Upper lobe of left lung (tissue), 6 donors: ENCODE measurements around the gene PTX3. TPM values are rescaled to one million over a fixed set of nuclear protein-coding genes. Genes with fewer than 3 reads are reported as not detected.

Source experiments
- ATAC-seq, 2 donors: fragments of 200-7000 bp; cut with Tn5 transposase; one replicate each; pipeline ENCODE4 v1.9.1; 2022; ENCODE audit warnings: mild to moderate bottlenecking in 2 of 2, moderate library complexity in 2 of 2; ENCODE audit not compliant: low FRiP score in 2 of 2
- DNase-seq, 2 donors: peaks; one replicate each; pipeline ENCODE4 v3.0.0-alpha.2; 2019 to 2020
- H3K27ac ChIP-seq, 4 donors: fragments of 200-600 bp; sonication (generic); one replicate each; pipeline ENCODE4 v1.5.1; 2016 to 2019
- H3K27me3 ChIP-seq, 4 donors: fragments of 200-600 bp; sonication (generic); one replicate each; pipeline ENCODE4 v1.5.1; 2017 to 2019
- H3K36me3 ChIP-seq, 4 donors: fragments of 200-600 bp; sonication (generic); one replicate each; pipeline ENCODE4 v1.5.1; 2016 to 2019
- H3K4me1 ChIP-seq, 4 donors: fragments of 200-600 bp; sonication (generic); one replicate each; pipeline ENCODE4 v1.5.1; 2018 to 2019
- H3K4me3 ChIP-seq, 4 donors: fragments of 200-600 bp; sonication (generic); one replicate each; pipeline ENCODE4 v1.5.1; 2017 to 2019; ENCODE audit warnings: mild to moderate bottlenecking in 2 of 4, moderate library complexity in 1 of 4
- H3K9me3 ChIP-seq, 4 donors: fragments of 200-600 bp; sonication (generic); one replicate each; pipeline ENCODE4 v1.5.1; 2018 to 2019
- CTCF ChIP-seq, 6 experiments: fragments of 450-650 bp in 4 of 6; fragments of 200-600 bp in 2 of 6; sonication (generic) in 2 of 6; IDR thresholded peaks; one replicate each; pipeline ENCODE4 v1.5.1; 2016 to 2019; ENCODE audit warnings: antibody characterized with exemption in 6 of 6
- EP300 ChIP-seq, 4 donors: sonication (generic); formaldehyde crosslinking; IDR thresholded peaks; one replicate each; pipeline ENCODE4 v1.5.1; 2017; ENCODE audit warnings: antibody characterized with exemption in 4 of 4, control low read depth in 2 of 4
- POLR2A ChIP-seq, 4 donors: fragments of 450-650 bp; IDR thresholded peaks; one replicate each; pipeline ENCODE4 v1.5.1; 2016 to 2017; ENCODE audit warnings: antibody characterized with exemption in 4 of 4, mild to moderate bottlenecking in 2 of 4
- POLR2AphosphoS5 ChIP-seq, 2 donors: sonication (generic); formaldehyde crosslinking; IDR thresholded peaks; one replicate each; pipeline ENCODE4 v1.5.1; 2017; ENCODE audit warnings: antibody characterized with exemption in 2 of 2
- WGBS, 2 donors: methylation state at CpG; one replicate each; pipeline ENCODE4 v1.1.5; 2017 to 2018; 5-methylcytosine and 5-hydroxymethylcytosine counted together
- total RNA-seq, 6 donors: library from RNA; depleted of rRNA in 4 of 6; stranded (reverse); fragments of >200 nt in 4 of 6; gene quantifications; one replicate each; pipeline versions ENCODE4 v1.1.0 to v1.2.1, GENCODE V29; 2016 to 2021
- donor health status: DM: no; HTN: no; CAD: no; lungs with moderate emphysema.
- donor health status: DM: no; HTN: yes; CAD: no; lungs with severe emphysema.

The PTX3 gene
- total RNA-seq, 6 donors from 2014 or later = 2.7 to 20.1 (median 9.4) TPM

GRCh38 chr3:157475921-157476414 lies 39.3 kb downstream of the PTX3 start:
- 52 to 67% methylated on average over 1 of the region's 1 CpG for WGBS, 2 donors
- Histone ChIP-seq H3K4me1 (no peaks in the 10 kb centered on the region), H3K27ac (no peak overlapping the region), H3K4me3 (no peak overlapping the region), H3K27me3 (no peaks in the 10 kb centered on the region), H3K36me3 (no peaks in the 10 kb centered on the region), H3K9me3 (no peaks in the 10 kb centered on the region)
- TF ChIP-seq POLR2A (IDR thresholded peaks at IDR 0.05) = no peak
- no peak for TF ChIP-seq POLR2AphosphoS5 (IDR thresholded peaks at IDR 0.05)
- no peak for TF ChIP-seq CTCF (IDR thresholded peaks at IDR 0.05)
- TF ChIP-seq EP300 (IDR thresholded peaks at IDR 0.05) = no peak
- ATAC-seq (no peak), DNase-seq (no peak)

- Histone ChIP-seq H3K4me1 (no peaks in the 10 kb centered on the region), H3K9me3 (no peaks in the 10 kb centered on the region), H3K27me3 (no peaks in the 10 kb centered on the region), H3K27ac (no peak overlapping the region), H3K4me3 (no peak overlapping the region), H3K36me3 (no peaks in the 10 kb centered on the region)
- no peak for ATAC-seq
- DNase-seq = no peak
- TF ChIP-seq EP300 (IDR thresholded peaks at IDR 0.05) (no peak), CTCF (IDR thresholded peaks at IDR 0.05) (no peak)
- WGBS, 2 donors = 84 to 91% methylated on average over 3 of the region's 3 CpGs
Measured at GRCh38 chr3:157477441-157477840, 40.8 kb downstream of the PTX3 start.

GRCh38 chr3:157479464-157480243 lies 43.0 kb downstream of the PTX3 start:
- no peaks in the 10 kb centered on the region for H3K9me3 ChIP-seq
- H3K27me3 ChIP-seq = no peaks in the 10 kb centered on the region
- 69 to 70% methylated on average over 1 of the region's 1 CpG for WGBS, 2 donors
- H3K27ac ChIP-seq = no peak overlapping the region
- no peak for TF ChIP-seq POLR2A (IDR thresholded peaks at IDR 0.05)
- H3K4me3 ChIP-seq = no peak overlapping the region
- H3K4me1 ChIP-seq = no peaks in the 10 kb centered on the region
- ATAC-seq = no peak
- no peaks in the 10 kb centered on the region for H3K36me3 ChIP-seq
- DNase-seq = no peak

GRCh38 chr3:157487339-157487738 lies 50.7 kb downstream of the PTX3 start:
- peaks cover 0 to 11% (median 1%) of the 10 kb centered on the region in 4 donors for H3K4me1 ChIP-seq
- TF ChIP-seq POLR2AphosphoS5 (IDR thresholded peaks at IDR 0.05) (no peak), POLR2A (IDR thresholded peaks at IDR 0.05) (no peak), CTCF (IDR thresholded peaks at IDR 0.05) (no peak), EP300 (IDR thresholded peaks at IDR 0.05) (no peak)
- H3K9me3 ChIP-seq = no peaks in the 10 kb centered on the region
- no peak for ATAC-seq
- no peak overlapping the region for H3K27ac ChIP-seq
- H3K27me3 ChIP-seq = no peaks in the 10 kb centered on the region
- no peaks in the 10 kb centered on the region for H3K36me3 ChIP-seq
- no peak overlapping the region for H3K4me3 ChIP-seq
- DNase-seq = no peak
- 43 to 46% methylated on average over 1 of the region's 1 CpG for WGBS, 2 donors

GRCh38 chr3:157488144-157488543 lies 51.5 kb downstream of the PTX3 start:
- H3K27ac ChIP-seq = no peak overlapping the region
- no peaks in the 10 kb centered on the region for H3K27me3 ChIP-seq
- no peak for DNase-seq
- H3K4me1 ChIP-seq = peaks cover 0 to 11% (median 1%) of the 10 kb centered on the region in 4 donors
- no peaks in the 10 kb centered on the region for H3K36me3 ChIP-seq
- H3K4me3 ChIP-seq = no peak overlapping the region
- TF ChIP-seq CTCF (IDR thresholded peaks at IDR 0.05) (no peak), POLR2AphosphoS5 (IDR thresholded peaks at IDR 0.05) (no peak), POLR2A (IDR thresholded peaks at IDR 0.05) (no peak), EP300 (IDR thresholded peaks at IDR 0.05) (no peak)
- no peak for ATAC-seq
- no peaks in the 10 kb centered on the region for H3K9me3 ChIP-seq
